Motor neuron (in vitro differentiated cells): ENCODE data around the gene PTPN12. TPM values are rescaled to one million over a fixed set of nuclear protein-coding genes. Genes with fewer than 3 reads are reported as not detected.

ENCODE experiments used
- ATAC-seq, 8 experiments: fragments of 200-7000 bp; cut with Tn5 transposase; replicated peaks in 6 of 8; 2 replicates each; pipeline ENCODE4 v1.8.0; 2021; ENCODE audit warnings: mild to moderate bottlenecking in 8 of 8, moderate library complexity in 8 of 8
- H3K27ac ChIP-seq, 2 donors: fragments of 250-450 bp; sonication (Bioruptor Pico); 2 replicates each; pipeline ENCODE4 v1.9.0; 2021; ENCODE audit warnings: antibody characterized with exemption in 2 of 2, mild to moderate bottlenecking in 2 of 2, moderate library complexity in 1 of 2
- H3K4me1 ChIP-seq, 2 donors: fragments of 250-450 bp; sonication (Bioruptor Pico); replicated peaks in 1 of 2; 2 replicates each; pipeline ENCODE4 v1.6.1; 2021; ENCODE audit warnings: antibody characterized with exemption in 2 of 2, mild to moderate bottlenecking in 2 of 2, moderate library complexity in 1 of 2
- H3K4me3 ChIP-seq, 5 donors: fragments of 250-450 bp; sonication (Bioruptor Pico); 2 replicates each; pipeline ENCODE4 v1.9.0; 2021; ENCODE audit warnings: antibody characterized with exemption in 5 of 5, mild to moderate bottlenecking in 5 of 5, moderate library complexity in 4 of 5
- WGBS, 10 experiments: fragments of 450-650 bp; shearing (Covaris generic); methylation state at CpG; one replicate each; pipeline ENCODE4 v1.0.0; 2022; 5-methylcytosine and 5-hydroxymethylcytosine counted together
- in situ Hi-C, 9 experiments: fragments of 400-800 bp; cut with MboI; loops; one replicate each; pipeline ENCODE4 v1.15.0; 2021; ENCODE audit warnings: low sequenced_read_pairs in 9 of 9, low pct_unique_long_range_greater_than_20kb in 2 of 9; ENCODE audit not compliant: unreplicated experiment in 9 of 9
- total RNA-seq, 8 experiments: library from RNA; unstranded; fragments of 300-600 nt; gene quantifications; 2 replicates each; pipeline versions ENCODE4 v1.2.3 to v1.2.4, GENCODE V29; 2022

PTPN12 gene
- total RNA-seq, 8 experiments from 2014 or later: 18.1 to 107 (median 30.0) TPM

DNA sequence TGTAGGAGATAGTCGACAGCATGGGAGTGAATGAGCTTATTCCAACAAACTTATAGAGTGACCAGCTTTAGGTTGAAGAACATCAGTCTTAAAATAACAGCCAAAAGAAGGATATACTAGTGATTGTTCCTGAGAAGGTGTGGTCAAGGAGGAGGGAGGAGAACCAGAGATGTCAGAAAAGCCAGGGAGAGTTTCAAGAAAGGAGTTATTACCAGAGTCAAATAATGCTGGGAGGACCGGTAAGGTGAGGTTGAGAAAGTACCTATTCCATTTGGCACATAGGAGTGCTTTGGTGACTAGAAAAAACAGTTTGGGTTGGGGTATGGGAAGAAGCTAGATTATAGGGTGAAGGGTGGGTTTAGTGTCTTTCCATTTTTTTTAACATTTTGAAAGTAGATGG lies 5.8 kb downstream of the PTPN12 start:
- in situ Hi-C loops: no loop called here
- ATAC-seq: no peak
- 31 to 100% (median 87%) methylated on average over 1 to 2 of the region's 2 CpGs; no CpG with 5 or more reads in 1 of the 10 experiments for WGBS, 10 experiments
- Histone ChIP-seq H3K27ac (no peak overlapping the region), H3K4me1 (peaks cover 2 to 8% of the 10 kb centered on the region in 2 donors), H3K4me3 (no peak overlapping the region)

DNA sequence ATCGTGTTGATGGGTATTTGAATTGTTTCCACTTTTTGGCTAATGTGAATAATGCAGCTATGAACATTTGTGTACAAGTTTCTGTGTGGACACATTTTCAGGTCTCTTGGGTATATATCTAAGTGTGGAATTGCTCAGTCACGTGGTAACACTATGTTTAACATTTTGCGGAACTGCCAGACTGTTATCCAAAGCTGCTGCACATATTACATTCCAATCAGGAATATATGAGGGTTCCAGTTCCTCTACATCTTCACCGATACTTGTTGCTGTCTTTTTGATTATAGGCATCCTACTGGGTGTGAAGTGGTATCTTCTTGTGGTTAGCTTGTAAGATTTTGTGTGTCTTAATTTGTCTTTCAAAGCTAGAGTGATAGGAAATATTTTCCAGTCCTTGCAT lies 6.8 kb downstream of the PTPN12 start:
- in situ Hi-C loops: no loop called here
- Histone ChIP-seq H3K4me3 (no peak overlapping the region), H3K4me1 (peaks cover 2 to 8% of the 10 kb centered on the region in 2 donors), H3K27ac (no peak overlapping the region)
- WGBS, 10 experiments: 44 to 100% (median 100%) methylated on average over 1 to 4 of the region's 4 CpGs; no CpG with 5 or more reads in 2 of the 10 experiments
- no peak for ATAC-seq

DNA sequence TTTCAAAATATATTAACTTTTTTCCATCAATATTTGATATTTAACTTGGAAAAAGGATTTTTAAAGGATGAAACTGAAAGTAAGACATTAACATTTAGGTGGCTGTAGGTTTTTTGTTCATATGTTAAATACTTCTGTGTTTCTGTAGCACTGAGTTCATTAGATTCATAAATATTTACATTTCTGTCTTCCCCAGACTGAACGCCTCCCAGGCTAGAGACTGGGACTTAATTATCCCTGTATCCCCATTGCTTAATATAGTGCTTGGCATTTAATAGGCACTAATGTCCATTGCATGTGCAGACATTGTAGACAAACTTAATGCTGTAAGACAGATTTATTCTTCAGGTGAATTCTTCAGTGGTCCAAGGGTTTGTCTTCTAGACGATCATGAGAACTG lies 7.4 kb downstream of the PTPN12 start:
- Histone ChIP-seq H3K4me3 (no peak overlapping the region), H3K27ac (no peak overlapping the region), H3K4me1 (peaks cover 2 to 8% of the 10 kb centered on the region in 2 donors)
- ATAC-seq: peak in 3 of 8 experiments; percentile 57 to 79 (median 67)
- 0 to 94% (median 60%) methylated on average over 1 to 2 of the region's 2 CpGs; no CpG with 5 or more reads in 4 of the 10 experiments for WGBS, 10 experiments
- in situ Hi-C loops: no loop called here

DNA sequence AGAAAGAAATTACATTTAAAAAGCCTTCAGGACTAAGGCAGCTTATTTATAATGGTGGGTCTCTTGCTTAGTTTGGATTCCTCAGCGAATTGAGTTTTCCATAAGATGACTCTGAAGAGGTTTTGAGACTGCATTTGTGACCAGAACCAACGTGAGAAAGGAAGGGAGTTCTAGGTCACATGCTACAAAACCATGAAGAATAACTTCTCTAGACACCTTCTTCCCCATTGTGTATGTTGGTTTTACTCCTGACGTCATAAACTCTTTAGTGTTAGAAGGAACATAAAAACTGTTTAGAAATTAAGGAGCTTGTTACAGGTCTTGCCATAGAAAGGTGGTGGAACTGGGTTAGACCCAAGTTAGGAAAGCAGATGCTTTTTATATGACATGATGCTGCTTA lies 11.1 kb downstream of the PTPN12 start:
- 60 to 100% (median 83%) methylated on average over 1 to 3 of the region's 3 CpGs; no CpG with 5 or more reads in 1 of the 10 experiments for WGBS, 10 experiments
- Histone ChIP-seq H3K4me1 (no peaks in the 10 kb centered on the region), H3K4me3 (no peak overlapping the region), H3K27ac (no peak overlapping the region)
- in situ Hi-C loops: no loop called here
- ATAC-seq: no peak

DNA sequence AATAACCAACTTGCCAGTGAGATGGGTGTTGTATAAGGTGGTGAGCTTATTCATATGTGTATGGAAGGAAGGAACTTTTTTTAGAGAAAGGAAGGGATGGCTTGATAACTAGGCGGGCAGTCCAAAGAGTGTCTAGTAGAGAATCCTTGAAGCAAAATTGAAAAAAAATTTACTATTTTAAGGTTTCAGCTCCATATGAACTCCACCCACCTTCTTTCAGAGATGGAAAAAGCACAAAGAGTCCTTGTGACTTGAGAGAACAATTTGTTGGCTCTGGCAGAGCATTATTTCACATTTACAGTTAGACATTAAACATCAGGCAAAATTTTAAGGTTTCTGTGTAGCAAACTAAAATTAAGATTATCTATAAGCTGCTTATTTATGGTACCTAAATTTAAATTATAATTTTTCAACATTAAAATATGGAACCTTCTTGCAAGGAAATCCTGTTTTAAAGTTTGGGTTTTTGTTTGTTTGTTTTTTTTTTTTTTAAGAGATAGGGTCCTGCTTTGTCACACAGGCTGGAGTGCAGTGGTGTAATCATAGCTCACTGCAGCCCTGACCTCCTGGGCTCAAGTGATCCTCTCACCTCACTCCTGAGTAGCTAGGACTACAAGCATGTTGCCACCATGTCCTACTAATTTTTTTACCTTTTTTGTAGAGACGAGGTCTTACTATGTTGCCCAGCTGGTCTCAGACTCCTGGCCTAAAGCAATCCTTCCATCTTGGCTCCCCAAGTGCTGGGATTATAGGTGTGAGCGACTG lies 12.2 kb downstream of the PTPN12 start:
- in situ Hi-C loops: no loop called here
- ATAC-seq: peak in 1 of 8 experiments; percentile 25
- H3K27ac ChIP-seq: no peak overlapping the region
- H3K4me1 ChIP-seq: no peaks in the 10 kb centered on the region
- H3K4me3 ChIP-seq: no peak overlapping the region
- WGBS, 10 experiments: 60 to 100% (median 83%) methylated on average over 1 to 2 of the region's 3 CpGs

DNA sequence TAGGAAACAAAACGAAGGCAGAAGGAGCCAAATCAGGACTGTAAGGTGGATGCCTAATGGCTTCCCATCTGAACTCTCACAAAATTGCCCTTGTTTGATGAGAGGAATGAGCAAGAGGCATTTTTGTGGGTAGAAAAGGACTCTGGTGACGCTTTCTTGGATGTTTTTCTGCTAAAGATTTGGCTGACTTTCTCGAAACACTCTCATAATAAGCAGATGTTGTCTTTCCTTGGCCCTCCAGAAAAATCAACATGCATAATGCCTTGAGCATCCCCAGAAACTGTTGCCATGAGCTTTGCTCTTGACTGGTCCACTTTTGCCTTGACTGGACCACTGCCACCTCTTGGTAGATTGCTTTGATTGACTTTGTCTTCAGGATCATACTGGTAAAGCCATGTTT lies 13.5 kb downstream of the PTPN12 start:
- no peak overlapping the region for H3K4me3 ChIP-seq
- in situ Hi-C loops: no loop called here
- no peak for ATAC-seq
- H3K27ac ChIP-seq: no peak overlapping the region
- no peaks in the 10 kb centered on the region for H3K4me1 ChIP-seq
- WGBS, 10 experiments: 14 to 100% (median 95%) methylated on average over 1 to 3 of the region's 3 CpGs

DNA sequence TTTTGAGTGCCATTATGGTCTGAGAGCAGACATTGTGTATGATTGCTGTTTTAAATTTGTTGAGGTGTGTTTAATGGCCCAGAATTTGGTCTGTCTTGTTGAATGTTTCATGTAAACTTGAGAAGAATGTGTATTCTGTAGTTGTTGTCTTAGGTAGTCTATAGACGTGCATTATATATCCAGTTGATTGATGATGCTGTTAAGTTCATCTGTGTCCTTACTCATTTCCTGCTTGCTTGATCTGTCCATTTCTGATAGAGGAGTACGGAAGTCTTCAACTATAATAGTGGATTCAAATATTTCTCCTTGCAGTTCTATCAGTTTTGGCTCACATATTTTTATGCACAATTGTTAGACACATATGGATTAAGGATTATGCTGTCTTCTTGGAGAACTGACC lies 16.0 kb downstream of the PTPN12 start:
- H3K4me3 ChIP-seq: no peak overlapping the region
- no peak for ATAC-seq
- no peaks in the 10 kb centered on the region for H3K4me1 ChIP-seq
- in situ Hi-C loops: no loop called here
- whole genome bisulfite sequencing, 10 experiments: 38 to 100% (median 90%) methylated on average over 1 to 2 of the region's 2 CpGs; no CpG with 5 or more reads in 3 of the 10 experiments
- no peak overlapping the region for H3K27ac ChIP-seq

DNA sequence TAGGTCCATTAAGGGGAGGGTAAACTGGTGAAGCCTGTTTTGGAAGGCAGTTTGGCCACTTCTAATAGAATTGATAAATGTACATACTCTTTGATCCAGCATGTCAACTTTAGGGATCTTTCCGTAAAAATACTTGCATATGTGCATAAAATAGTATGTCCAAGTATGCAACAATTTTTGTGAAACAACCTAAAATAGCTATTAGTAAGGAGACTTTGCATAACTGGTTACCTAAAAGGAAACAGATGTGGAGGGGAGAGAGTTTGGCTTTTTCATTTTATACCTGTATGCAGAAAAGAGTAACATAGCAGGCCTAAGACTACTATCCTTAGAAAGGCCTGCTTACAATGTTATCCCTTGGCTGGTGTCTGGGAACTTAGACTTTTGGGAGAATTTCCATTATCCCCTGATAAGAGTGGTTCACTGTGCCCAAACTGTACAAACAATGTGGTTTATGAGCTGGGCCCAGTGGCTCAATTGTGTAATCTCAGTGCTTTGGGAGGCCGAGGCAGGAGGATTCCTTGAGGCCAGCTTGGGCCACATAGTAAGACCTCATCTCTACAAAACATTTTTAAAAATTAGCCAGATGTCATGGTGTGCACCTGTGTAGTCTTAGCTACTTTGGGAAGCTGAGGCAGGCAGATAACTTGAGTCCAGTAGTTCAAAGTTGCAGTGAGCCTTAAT lies 21.3 kb downstream of the PTPN12 start:
- in situ Hi-C loops: no loop called here
- 0 to 94% (median 60%) methylated on average over 1 to 2 of the region's 2 CpGs; no CpG with 5 or more reads in 1 of the 10 experiments for WGBS, 10 experiments
- peaks cover 0 to 3% of the 10 kb centered on the region in 2 donors for H3K4me1 ChIP-seq
- H3K27ac ChIP-seq: no peak overlapping the region
- ATAC-seq: peak in 3 of 8 experiments; percentile 60 to 77 (median 72)
- H3K4me3 ChIP-seq: no peak overlapping the region

DNA sequence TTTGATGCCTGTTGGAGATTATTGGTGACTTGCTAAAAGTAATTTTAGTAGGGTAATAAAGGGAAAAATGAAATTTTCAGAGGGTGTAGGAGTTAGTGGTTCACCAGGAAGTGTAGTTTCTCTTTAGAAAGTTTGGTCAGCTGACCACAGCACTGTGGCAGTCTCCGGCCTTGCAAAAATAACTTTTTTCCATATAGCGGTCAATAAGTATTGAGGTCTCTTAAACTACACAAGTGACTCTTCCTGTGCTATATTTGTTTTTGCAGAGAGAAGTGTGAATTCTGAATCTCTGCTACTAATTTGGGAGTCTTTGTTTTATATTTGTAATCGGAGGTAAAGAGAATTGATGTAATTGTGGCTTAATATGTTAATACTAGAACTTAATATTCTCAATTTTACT lies 24.3 kb downstream of the PTPN12 start:
- 0 to 100% (median 47%) methylated on average over 1 to 3 of the region's 3 CpGs; no CpG with 5 or more reads in 2 of the 10 experiments for WGBS, 10 experiments
- in situ Hi-C loops: no loop called here
- H3K4me1 ChIP-seq: peaks cover 0 to 3% of the 10 kb centered on the region in 2 donors
- H3K27ac ChIP-seq: no peak overlapping the region
- ATAC-seq: no peak
- H3K4me3 ChIP-seq: no peak overlapping the region

DNA sequence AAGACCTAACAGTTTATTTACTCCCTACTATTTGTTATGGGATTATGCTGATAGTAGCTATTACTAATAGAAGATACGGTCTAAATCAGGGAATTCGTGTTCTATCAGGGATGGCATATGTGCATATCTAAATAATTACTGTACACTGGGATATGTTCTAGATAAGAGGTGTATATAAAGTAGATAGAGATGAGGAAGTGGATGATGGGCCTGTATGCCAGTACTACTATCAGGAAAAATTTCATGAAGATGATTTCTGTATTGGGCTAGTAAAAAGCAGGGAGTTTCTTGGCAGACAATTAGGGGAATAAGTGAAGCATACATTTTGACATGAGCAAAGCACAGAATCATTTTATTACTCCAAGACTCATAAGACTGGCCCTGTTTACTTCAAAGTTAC lies 26.2 kb downstream of the PTPN12 start:
- Histone ChIP-seq H3K27ac (no peak overlapping the region), H3K4me3 (no peak overlapping the region), H3K4me1 (peaks cover 0 to 3% of the 10 kb centered on the region in 2 donors)
- ATAC-seq: no peak
- in situ Hi-C loops: no loop called here
- WGBS, 10 experiments: 19 to 100% (median 80%) methylated on average over 1 to 2 of the region's 2 CpGs; no CpG with 5 or more reads in 1 of the 10 experiments

DNA sequence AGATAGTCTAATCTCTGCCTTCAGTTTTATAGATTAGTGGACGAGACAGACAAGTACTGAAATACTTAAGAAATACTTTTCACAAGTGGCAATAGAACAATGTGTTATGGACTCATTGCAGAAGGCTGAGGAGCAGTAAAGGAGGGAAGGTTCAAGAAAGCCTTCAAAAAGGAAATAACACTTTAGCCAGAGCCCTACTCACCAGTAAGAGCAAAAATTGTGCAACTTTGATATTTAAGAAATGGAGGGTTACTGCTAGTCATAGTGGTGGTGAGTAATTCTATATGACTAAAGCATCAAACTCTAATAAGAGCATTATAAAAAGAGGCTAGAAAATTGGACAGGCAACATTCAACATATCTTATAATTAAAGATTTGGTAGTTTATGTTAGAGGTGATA lies 28.8 kb downstream of the PTPN12 start:
- 80 to 100% (median 95%) methylated on average over 1 of the region's 1 CpG; no CpG with 5 or more reads in 2 of the 10 experiments for WGBS, 10 experiments
- Histone ChIP-seq H3K4me3 (no peak overlapping the region), H3K27ac (no peak overlapping the region), H3K4me1 (peaks cover 0 to 3% of the 10 kb centered on the region in 2 donors)
- ATAC-seq: no peak
- in situ Hi-C loops: no loop called here

DNA sequence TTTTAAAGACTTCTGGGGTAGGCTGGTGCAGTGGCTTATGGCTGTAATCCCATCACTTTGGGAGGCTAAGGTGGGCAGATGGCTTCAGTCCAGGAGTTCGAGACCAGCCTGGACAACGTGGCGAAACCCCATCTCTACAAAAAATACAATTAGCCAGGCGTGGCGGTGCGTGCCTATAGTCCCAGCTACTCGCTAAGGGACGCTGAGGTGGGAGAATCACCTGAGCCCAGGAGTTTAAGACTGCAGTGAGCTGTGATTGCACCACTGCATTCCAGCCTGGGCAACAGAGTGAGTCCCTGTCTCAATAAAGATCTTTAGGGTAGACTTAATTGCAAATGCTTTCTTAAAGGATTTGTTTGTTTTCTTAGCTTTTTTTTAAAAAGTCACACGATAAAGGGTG lies 29.3 kb downstream of the PTPN12 start:
- Histone ChIP-seq H3K4me3 (no peak overlapping the region), H3K27ac (no peak overlapping the region), H3K4me1 (peaks cover 0 to 3% of the 10 kb centered on the region in 2 donors)
- ATAC-seq: no peak
- in situ Hi-C loops: no loop called here
- WGBS, 10 experiments: 83 to 97% (median 95%) methylated on average over 2 to 9 of the region's 9 CpGs; no CpG with 5 or more reads in 2 of the 10 experiments

DNA sequence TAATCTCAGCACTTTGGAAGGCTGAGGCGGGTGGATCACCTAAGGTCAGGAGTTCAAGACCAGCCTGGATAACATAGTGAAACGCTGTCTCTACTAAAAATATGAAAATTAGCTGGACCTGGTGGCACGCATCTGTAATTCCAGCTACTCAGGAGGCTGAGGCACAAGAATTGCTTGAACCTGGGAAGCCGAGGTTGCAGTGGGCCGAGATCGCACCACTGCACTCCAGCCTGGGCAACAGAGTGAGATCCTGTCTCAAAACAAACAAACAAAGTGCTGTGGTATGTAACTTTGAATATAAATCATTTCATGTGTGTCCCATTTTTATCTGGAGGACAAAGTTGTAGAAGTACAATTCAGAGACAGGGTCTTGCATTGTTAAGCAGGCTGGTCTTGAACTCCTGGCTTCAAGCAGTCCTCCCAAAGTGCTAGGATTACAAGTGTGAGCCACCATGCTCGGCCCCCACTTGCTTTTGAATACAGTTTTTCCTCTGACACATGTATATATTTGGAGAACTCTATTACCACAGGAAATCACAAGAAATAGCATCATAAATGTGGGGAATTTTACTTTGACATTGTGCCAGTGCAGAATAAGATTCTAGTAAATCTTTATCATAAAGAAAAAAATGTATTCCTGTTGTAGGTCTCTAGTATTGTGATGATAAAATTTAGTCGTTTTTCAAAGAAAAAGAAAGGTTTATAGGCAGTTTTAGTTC lies 32.6 kb downstream of the PTPN12 start:
- H3K4me1 ChIP-seq: no peaks in the 10 kb centered on the region
- in situ Hi-C loops: no loop called here
- no peak overlapping the region for H3K27ac ChIP-seq
- H3K4me3 ChIP-seq: no peak overlapping the region
- WGBS, 10 experiments: 47 to 90% (median 68%) methylated on average over 2 to 8 of the region's 8 CpGs
- ATAC-seq: no peak
